HG03342 (cell line): ENCODE results near the gene C16orf86.

Source experiments
- ATAC-seq: cut with Tn5 transposase; IDR thresholded peaks from one replicate; pipeline ENCODE4 v1.9.1; 2021; ENCODE audit warnings: mild to moderate bottlenecking, moderate library complexity; ENCODE audit not compliant: unreplicated experiment

C16orf86 gene

DNA sequence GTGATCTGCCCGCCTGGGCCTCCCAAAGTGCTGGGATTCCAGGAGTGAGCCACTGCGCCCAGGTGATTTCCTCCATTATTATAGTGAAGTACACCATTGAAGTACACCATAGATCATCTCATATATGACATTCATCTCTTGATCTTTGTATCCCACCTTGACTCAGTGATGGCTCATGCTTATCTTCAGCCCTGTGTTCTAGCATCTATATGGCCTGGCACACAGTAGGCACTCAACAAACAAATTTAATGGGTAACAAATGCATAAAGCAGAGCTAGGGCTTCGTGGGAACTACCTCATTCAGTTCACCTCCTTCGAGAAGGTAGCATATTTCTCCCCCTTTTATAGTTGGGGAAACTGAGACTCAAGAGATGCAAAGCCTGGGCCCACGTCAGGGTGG, 1.0 kb upstream of the C16orf86 start:
- ATAC-seq = no peak

DNA sequence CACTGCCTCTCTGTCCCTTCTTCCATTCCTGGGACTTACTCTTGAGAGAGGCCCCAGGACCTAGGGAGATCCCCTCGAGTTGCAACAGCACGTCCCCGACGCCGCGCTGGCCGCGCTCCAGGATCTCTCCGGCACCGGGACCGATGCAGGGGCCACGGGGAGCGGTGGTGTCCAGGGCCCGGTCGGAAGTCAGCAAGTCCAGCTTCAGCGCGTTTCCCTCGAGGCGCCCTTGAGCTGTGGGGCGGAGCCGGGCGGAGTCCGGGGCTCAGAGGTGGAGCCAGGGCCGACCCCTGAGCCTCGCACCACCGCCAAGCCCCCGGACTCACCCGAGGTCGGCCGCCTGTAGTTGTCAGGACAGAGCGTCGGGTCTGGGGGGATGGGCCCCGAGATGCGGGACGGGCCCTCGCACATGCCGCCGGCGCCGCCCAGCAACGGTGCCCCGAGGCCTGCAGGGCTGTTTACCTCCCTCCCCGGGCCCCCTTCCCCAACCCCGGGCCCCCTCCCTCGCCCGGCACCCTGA, 522 bp upstream of the C16orf86 start:
- no peak for ATAC-seq

DNA sequence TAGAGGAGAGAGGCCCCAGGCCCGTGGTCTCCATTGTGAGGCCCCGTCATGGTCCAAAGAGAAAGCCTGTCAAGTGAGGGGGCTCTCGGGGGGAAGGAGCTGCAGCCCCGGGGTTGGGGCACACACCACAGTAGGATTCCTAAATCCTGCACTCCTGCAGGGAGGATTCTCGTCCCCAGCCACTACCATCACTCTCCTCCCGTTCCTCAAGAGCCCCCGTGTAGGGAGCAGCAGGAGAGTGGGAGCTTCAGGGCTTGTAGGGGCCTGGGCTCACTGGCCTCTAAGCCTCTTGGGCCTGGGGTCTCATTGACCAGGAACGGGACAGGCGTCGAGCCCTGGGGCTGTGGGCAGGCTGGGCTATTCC, 821 bp downstream of the C16orf86 start:
- no peak for ATAC-seq

DNA sequence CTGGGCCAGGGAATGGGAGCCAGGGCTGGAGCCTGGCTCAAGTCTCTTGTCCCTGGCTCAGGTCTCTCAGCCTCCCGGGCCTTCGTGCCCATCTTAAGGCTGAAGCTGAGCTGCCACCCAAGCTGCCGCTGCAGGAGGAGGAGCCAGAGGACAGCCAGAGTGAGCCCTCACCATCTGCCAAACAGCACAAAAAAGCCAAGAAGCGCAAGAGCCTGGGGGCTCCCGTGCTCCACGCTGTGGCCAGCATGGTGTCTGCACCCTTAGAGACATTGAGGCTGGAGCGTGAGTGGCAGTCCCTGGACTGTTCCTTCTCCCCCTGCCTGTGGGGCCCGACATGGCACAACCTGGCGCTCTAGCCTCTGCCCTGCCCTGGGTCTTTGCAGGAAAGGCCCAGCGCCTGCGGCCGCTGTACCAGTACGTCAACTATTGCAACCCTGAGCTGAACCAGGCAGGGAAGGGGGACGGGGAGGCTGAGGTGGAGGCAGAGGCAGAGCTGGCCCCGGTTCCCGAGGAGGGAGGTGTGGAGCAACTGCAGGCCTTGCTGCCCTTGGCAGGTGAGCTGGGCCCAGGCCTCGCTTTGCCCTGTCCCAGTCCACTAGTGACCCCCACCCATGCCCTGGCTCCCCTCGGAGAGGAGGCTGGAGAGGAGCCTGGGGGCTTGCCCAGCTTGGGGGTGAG, 1.3 kb downstream of the C16orf86 start:
- ATAC-seq = peak; percentile 61

DNA sequence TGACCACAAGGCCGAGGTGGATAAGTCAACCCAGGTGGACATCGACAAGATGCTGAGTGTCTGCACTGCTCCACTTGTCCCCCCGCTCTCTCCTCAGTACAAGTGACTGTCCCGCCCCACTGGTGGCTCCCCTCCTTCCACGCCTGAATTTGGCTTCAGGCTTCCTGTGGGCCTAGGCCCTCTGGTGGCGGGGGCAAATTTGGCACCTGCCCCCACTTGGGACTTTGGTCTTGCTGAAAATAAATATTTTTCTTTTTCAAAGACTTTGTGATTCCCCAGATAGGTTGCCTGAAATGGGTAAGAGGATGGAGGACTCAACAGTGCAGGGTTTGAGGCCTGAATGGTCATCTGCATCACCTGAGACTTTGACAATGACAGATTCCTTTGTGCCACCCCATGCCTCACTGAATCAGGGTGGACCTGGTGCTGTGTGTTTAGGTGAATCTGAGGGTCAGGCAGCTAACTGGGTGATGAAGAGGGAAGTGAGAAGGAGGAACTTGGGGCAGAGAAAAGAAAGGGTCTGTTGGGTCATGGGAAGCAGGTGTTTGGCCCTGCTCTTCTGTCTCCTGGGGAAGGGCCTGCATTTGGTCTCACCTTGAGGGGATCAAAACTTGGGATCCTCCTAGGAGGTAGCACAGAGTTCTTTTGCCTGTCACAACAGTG, 2.0 kb downstream of the C16orf86 start:
- no peak for ATAC-seq

DNA sequence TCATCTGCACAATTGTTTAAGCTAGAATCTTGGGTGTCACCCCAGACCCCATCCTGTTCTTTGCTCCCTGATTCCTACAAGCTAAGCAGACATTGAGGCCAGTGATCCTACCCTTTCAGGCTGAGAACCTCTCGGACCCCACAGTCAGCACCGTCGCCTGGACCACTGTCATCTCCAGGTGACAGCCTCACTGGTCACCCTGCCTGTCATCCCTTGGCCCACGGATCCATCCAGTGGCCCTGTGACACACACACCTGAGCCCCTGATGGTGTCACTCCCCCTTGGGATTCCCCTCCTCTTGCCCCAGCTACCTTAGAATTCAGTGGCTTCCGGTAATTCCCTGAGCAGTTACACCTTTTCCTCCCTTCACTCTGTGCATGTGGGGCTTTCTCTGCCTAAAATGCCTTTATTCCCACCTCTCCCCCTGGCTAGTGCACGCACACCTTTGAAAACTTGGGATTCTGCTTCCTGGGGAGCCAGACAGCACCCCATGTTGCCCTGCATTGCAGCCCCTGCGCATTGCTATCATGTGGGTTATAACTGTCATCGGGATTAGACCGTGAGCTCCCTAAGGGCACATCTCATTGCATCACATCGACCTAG, 3.0 kb downstream of the C16orf86 start:
- no peak for ATAC-seq

DNA sequence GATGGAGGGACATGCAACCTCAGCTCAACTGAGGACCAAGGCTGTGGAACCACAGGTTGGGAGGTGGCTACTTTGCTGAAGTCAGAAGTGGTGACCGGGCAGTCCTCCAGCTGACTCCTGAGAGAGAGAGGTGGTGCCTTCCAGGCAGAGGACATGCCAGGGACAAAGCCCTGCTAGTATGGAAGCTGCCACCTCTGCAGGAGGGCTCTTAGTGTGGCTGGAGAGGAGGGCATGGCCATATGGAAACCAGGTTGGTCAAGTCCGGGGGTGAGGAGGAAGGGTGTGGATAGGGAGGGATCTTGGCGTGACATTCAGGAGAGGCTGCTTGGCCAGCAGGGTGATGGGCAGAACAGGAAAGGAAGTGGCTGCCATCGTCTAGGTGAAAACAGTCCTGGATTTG, 5.7 kb downstream of the C16orf86 start:
- no peak for ATAC-seq

DNA sequence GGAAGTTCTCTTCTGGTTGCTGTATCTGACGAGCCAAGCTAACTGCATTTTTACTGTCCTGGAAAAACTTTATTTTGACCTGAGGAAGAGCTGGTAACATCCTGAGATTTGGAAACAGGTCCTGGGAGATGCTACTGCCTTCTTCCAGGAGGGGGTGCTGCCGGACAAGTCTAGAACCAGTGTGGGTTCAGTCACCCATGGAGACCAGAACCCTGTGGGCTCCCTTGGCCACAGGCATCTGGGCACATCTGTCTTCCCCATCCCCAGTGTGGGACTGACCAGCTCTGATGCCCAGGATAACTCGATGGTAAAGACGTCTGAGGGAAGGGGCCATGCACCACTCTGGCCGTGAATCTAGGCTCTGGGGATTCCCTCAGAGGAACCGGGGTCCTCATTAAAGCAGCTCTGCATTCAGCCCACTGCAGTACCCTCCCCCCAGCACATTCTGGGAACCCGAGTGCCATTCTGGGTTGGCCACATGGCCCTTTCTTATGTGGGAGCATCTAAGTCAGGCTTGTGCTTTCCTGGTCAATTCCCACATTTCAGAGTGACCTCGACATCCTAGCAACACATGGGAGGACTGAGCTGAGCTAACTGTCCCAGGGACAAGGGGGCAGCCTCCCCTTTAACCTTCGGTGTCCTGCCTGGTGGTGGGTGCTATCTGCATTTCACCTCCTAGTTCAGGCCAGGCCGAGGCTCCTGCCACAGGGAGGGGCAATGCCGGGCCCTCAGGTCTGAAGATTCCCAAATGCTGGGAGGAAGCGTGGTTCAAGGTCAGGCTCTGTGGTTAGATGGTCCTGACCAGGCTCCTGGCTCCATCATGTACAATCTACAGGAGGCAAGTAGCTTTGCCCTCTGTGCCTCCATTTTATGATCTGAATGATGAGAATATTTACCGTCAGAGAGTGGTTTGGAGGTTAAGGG, 6.4 kb downstream of the C16orf86 start:
- no peak for ATAC-seq

DNA sequence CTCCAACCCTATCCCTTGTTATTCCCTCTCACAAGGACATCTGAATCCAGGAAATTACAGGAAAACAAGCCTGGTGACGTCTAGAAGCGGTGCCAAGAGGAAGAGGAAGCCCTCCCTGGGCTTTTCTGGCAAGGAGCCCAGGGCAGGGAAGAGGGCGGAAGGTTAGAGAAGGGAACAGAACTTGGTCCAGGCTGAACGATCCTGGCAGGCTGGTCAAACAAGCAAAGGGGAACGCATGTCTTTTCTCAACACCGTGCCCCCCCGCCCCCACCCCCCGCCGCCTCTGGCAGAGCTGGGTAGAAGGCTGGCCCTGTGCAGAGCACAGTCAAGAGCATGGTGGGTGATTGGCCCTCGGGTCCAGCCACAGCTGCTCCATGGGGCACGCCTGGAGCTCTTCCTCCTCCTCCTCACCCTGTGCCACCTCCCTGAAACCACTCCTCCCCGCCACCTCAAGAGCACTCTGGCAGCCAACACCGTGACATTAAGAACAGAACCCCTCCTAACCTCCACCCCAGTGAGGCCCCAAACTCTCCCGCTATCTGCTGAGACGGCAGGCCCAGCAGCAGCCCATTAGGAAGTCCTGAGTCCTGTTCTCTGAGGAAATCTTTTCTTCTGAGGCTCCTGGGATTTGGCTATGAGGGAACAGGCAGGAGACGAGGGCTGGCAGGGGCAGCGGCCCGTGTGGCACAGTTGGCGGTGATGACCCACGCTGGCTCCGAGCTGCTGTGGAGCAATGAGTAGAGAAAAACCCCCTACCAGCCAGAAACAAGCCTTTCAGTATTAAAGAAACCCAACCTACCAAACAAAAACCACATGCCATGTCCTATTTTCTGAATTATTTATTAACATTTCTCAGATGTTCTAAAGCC, 7.3 kb downstream of the C16orf86 start:
- ATAC-seq = no peak

DNA sequence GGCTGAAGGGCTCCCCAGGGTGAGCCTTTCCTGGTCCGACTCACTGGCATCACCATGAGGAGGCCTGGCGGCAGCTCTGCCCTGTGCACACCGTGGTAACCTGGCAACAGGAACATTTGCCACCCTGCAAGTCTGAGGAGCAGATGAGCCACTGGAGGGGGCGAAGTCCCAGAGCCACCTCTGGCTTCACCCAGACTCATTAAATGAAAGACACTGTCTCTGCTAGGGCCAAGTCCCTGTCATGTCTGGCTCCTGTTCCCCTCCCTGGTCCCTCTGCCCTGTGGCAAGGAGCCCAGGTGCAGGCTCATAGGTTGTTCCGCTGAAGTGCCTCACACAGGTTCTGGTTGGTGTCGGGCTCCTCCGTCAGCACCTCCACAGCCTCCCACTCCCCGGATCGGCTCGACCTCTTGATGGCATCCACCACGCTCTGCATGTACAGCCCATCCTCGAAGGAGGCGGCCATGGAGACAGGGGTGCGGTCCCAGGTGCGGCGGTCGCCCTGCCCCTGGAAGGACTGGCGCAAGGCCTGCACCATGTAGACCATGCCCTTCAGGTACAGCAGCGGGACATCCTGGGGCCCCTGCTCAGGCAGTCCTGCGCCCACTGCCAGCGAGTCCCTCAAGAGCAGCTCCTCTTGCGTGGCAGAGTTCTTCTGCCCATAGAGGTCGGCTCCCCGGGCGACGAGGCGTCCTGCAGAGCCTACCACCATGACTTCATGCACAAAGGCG, 8.4 kb downstream of the C16orf86 start:
- ATAC-seq = no peak

DNA sequence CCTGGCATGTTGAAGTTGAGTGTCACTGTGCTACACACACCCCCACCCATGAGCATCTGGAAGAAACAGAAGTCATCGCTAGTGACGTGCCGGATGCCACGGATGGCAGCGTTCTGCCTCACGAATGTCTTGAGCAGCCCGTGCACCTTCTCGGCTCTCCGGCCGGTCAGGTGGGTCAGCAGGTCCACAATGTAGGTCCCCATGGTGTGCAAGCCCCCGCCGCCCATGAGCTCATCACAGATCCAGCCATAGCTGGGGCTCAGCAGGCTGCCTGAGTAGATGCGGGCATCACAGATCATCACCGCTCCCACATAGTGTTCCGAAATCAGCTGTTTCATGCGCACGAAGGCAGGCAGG, 8.9 kb downstream of the C16orf86 start:
- ATAC-seq = no peak

DNA sequence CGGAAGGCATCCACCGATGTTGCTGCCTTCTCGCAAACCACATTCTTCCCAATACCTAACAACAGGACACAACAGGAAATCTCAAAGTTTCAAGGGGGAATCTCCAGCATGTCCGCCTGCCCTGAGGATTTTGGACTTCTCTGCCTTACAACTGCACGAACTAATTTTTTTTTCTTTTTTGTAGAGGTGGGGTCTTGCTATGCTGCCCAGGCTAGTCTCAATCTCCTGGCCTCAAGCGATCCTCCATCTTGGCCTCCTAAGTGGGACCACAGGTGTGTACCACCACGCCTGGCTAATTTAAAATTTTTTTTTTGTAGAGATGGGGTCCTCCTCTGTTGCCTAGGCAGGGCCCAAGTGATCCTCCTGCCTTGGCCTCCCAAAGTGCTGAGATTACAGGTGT, 9.4 kb downstream of the C16orf86 start:
- no peak for ATAC-seq

DNA sequence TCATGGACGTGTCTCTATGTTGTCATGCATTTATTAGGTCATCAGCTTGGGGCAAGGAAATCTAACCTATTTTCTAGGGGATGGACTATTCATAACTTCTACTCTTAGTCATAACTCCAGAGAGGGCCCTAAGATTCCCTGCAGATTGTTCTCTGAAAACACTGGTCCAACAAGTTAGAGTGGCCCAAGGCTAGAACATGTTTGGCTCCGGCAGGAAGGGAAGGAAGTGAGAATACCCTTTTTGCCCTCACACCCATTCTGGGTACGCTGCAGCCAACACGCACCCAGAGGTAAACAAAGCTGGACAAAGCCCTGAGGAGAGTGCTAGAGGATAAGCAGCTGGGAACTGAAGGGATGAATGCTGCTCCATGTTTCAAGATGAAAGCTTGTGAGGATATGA, 9.9 kb downstream of the C16orf86 start:
- no peak for ATAC-seq

DNA sequence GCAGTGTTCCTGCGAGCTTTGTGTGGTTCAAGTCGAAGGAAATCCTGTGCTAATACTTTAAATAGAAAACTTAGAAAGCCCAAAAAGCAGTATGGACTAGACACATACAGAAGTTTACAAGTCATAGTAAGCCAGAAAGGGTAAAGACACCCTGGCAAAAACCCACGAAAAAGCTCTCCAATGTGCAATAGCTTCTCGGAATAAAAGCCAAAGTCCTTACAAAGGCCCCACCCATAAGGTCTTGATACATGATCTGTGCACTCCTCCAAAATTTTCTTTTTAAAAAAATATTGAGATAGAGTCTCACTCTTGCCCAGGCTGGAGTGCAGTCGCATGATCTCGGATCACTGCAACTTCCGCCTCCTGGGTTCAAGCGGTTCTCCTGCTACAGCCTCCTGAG, 10.3 kb downstream of the C16orf86 start:
- no peak for ATAC-seq

DNA sequence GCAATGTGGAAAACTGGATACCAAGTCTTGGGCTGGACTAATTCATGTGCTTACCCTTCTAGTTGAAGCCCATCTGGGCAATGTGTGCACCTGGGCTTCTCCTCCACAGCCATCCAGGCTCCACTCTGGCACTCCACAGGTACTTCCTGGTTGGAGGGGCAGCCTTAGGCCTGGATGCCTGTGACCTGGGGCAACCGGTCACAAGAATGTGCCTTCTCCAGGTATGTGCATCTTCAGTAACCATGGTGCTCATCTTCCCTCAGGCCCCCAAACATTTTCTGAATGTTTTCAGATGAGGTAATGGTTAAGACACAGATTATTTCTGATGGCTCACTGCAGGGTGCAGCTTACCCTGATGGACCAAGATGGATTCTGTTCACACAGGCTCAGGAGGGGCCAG, 11.1 kb downstream of the C16orf86 start:
- no peak for ATAC-seq

DNA sequence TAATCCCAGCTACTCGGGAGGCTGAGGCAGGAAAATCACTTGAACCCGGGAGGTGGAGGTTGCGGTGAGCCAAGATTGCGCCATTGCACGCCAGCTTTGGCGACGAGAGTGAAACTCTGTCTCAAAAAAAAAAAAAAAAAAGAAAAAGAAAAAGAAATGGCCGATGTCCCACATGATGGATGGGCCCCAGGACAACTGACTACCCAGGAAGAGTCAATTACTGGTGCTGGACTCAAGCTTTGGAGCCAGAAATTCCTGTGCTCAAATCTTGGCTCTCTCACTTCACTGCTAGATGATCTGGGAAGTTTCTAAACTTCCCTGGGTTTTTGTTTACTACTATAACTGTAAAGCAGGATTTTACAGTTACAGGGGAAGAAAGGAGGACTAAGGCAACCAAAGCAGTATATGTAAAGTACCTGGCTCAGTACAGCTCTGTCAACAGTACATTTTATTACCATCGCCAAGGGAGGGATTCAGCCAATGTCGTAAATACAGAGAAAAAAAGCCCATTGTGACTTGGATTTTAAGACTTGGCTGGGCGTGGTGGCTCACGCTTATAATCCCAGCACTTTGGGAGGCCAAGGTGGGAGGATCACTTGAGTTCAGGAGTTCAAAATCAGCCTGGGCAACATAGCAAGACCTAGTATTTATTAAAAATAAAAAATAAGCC, 11.9 kb downstream of the C16orf86 start:
- no peak for ATAC-seq

DNA sequence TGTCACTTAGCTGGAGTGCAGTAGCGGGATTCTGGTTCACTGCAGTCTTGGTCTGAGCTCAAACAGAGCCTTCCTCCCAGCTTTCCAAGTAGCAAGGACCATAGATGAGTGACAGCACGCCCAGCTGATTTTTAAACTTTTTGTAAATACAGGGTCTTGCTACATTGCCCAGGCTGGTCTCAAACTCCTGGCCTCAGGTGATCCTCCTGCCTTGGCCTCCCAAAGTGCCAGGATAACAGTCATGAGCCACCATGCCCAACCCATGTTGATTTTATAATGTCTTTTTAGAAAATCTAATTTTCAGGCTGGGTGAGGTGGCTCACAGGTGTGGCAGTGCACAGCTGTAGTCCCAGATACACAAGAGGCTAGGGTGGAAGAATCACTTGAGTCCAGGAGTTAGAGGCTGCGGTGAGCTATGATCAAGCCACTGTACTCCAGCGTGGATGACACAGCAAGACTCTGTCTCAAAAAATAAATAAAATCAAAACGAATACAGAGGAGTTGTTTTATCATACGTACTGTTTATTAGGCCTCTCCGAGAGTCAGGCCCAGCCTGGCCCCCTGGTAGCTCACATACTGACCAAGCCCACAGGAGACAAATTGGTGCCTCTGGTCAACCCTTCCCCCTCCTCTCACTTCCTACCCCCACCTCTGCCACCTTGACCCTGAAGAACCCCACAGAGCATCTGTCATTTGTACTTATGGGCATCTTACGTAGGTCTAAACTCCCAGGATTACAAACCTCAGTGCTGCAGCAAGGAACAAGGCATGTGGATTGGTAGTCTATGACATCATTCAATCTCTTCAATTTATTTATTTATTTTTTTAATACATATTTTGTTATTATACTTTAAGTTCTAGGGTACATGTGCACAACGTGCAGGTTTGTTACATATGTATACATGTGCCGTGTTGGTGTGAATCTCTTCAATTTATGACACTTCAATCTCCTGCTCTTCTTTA, 13.6 kb downstream of the C16orf86 start:
- no peak for ATAC-seq

DNA sequence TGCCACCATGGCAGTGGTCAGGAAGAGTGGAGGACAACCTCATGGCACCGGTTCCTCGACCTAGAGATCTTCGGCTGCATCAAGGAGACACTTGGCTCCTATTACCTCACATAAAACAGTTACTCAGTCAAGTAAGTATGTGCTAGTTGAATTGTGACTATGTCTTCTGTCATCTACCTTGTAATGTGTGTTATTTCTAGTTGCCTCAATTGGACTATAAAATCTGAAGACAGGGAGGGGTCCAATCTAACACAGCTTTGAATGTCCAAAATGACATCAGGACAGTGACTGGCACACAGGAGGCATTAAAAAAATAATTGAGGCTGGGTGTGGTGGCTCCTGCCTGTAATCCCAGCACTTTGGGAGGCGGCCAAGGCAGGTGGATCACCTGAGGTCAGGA, 17.2 kb downstream of the C16orf86 start:
- ATAC-seq = no peak
